K562 (cell line): ENCODE results near the gene HIPK2. TPM values are rescaled to one million over a fixed set of nuclear protein-coding genes. Genes with fewer than 3 reads are reported as not detected.

Source experiments
- ATAC-seq: fragments of 200-7000 bp; cut with Tn5 transposase; 3 replicates; pipeline ENCODE4 v1.9.1; 2020; ENCODE audit warnings: moderate library complexity
- Bru-seq: library from RNA; stranded (reverse); fragments of 400-500 nt; gene quantifications from one replicate; lab custom pipeline; 2021; lab: Mats Ljungman, UMichigan
- BruChase-seq, 2 experiments: library from RNA; stranded (reverse); fragments of 400-500 nt; gene quantifications; one replicate each; lab custom pipeline; 2021; lab: Mats Ljungman, UMichigan
- BruUV-seq: library from RNA; stranded (reverse); fragments of 400-500 nt; replicated peaks from 2 replicates; lab custom pipeline; 2021; lab: Mats Ljungman, UMichigan
- CTCF ChIA-PET: fragments of 300-600 bp; formaldehyde crosslinking; extraction: SDS; loops from one replicate; lab custom pipeline; 2021; ENCODE audit warnings: low intra/inter-chr PET ratio; lab: Yijun Ruan, JAX
- POLR2A ChIA-PET: fragments of 300-600, 350-650 bp; sonication (Branson Sonifier 250); formaldehyde crosslinking; extraction: SDS; loops from one replicate; lab custom pipeline; 2021; ENCODE audit warnings: antibody characterized with exemption, inconsistent platforms; lab: Yijun Ruan, JAX
- DNase-seq, 4 experiments: peaks; one replicate each; pipeline versions ENCODE4 v3.0.0 to v3.0.0-alpha.2; 2011 to 2018; ENCODE audit warnings: low spot score in 3 of 4, mixed read lengths in 3 of 4; ENCODE audit errors: extremely low read depth in 1 of 4
- FAIRE-seq: peaks from 2 replicates; lab custom pipeline; 2011; peaks lifted over from hg19 to GRCh38; lab: Jason Lieb, UNC
- H2AFZ ChIP-seq: 2 replicates; pipeline ENCODE4 v1.6.0; 2011; ENCODE audit warnings: low read depth, low read length, control low read depth, inconsistent platforms
- H3K27ac ChIP-seq: fragments of 200-600 bp; 3 replicates; pipeline ENCODE4 v1.8.0; 2011; ENCODE audit warnings: low read depth, mild to moderate bottlenecking, control low read depth, inconsistent platforms, low read length, moderate library complexity, mixed read lengths; ENCODE audit errors: extremely low read depth
- H3K27me3 ChIP-seq, 2 experiments: fragments of 300-600 bp in 1 of 2; 2 replicates in 1 of 2; 3 replicates in 1 of 2; pipeline versions ENCODE4 v1.6.0 to v1.8.0; 2011; ENCODE audit warnings: inconsistent platforms in 2 of 2, low read length in 2 of 2, mild to moderate bottlenecking in 1 of 2, mixed read lengths in 1 of 2, moderate library complexity in 1 of 2; ENCODE audit not compliant: control insufficient read depth in 2 of 2, insufficient read depth in 2 of 2
- H3K36me3 ChIP-seq: fragments of 300-600 bp; 3 replicates; pipeline ENCODE4 v1.8.0; 2011; ENCODE audit warnings: mild to moderate bottlenecking, low read length, inconsistent platforms; ENCODE audit not compliant: control insufficient read depth, insufficient read depth
- H3K4me1 ChIP-seq, 2 experiments: fragments of 200-600 bp in 1 of 2; replicated peaks in 1 of 2; 2 replicates in 1 of 2; 3 replicates in 1 of 2; pipeline versions ENCODE4 v1.5.1 to v1.8.0; 2011; ENCODE audit warnings: inconsistent platforms in 2 of 2, low read length in 2 of 2, mild to moderate bottlenecking in 1 of 2, mixed read lengths in 1 of 2, moderate library complexity in 1 of 2; ENCODE audit not compliant: control insufficient read depth in 2 of 2, insufficient read depth in 2 of 2
- H3K4me2 ChIP-seq: 2 replicates; pipeline ENCODE4 v1.6.1; 2011; ENCODE audit warnings: low read length, control low read depth, inconsistent platforms, mixed read lengths; ENCODE audit not compliant: insufficient read depth
- H3K4me3 ChIP-seq: fragments of 200-600 bp; sonication (generic), shearing (Covaris generic); 2 replicates; pipeline ENCODE4 v1.5.1; 2016; ENCODE audit warnings: control low read depth, inconsistent platforms
- H3K79me2 ChIP-seq: fragments of 200-600 bp; 3 replicates; pipeline ENCODE4 v1.8.0; 2011; ENCODE audit warnings: low read length, inconsistent platforms; ENCODE audit not compliant: control insufficient read depth, insufficient read depth
- H3K9ac ChIP-seq, 2 experiments: 2 replicates each; pipeline versions ENCODE4 v1.6.0 to v1.6.1; 2011; ENCODE audit warnings: low read depth in 2 of 2, low read length in 2 of 2, control low read depth in 1 of 2, inconsistent platforms in 1 of 2, mild to moderate bottlenecking in 1 of 2, mixed read lengths in 1 of 2; ENCODE audit not compliant: insufficient read depth in 1 of 2
- H3K9me1 ChIP-seq: one replicate; pipeline ENCODE4 v1.6.0; 2011; ENCODE audit warnings: inconsistent platforms, mild to moderate bottlenecking, low read length, moderate library complexity; ENCODE audit not compliant: control insufficient read depth, insufficient read depth
- H3K9me3 ChIP-seq: replicated peaks from 2 replicates; pipeline ENCODE4 v1.5.1; 2011; ENCODE audit warnings: low read depth, low read length, inconsistent platforms; ENCODE audit not compliant: control insufficient read depth, insufficient read depth
- H4K20me1 ChIP-seq: replicated peaks from 2 replicates; pipeline ENCODE4 v1.6.1; 2011; ENCODE audit warnings: low read length, inconsistent platforms, mixed read lengths; ENCODE audit not compliant: control insufficient read depth, insufficient read depth
- CBFB ChIP-seq: sonication (generic); formaldehyde crosslinking; IDR thresholded peaks from 2 replicates; pipeline ENCODE4 v1.4.0; 2020; ENCODE audit warnings: mild to moderate bottlenecking, missing genetic modification reagents
- SMARCC2 ChIP-seq: fragments of 450-650 bp; IDR thresholded peaks from 2 replicates; pipeline ENCODE4 v1.6.1; 2017; ENCODE audit warnings: antibody characterized with exemption, moderate library complexity, mild to moderate bottlenecking, low read depth
- ZNF76 ChIP-seq: fragments of 250-450 bp; sonication (Bioruptor Pico); IDR thresholded peaks from 2 replicates; pipeline ENCODE4 v1.4.0; 2020; ENCODE audit warnings: mild to moderate bottlenecking, moderate library complexity, borderline replicate concordance
- WGBS: fragments of 100-300 bp; shearing (Covaris generic); methylation state at CpG from one replicate; pipeline ENCODE4 v1.1.6; 2016; ENCODE audit warnings: low coverage, mixed read lengths; ENCODE audit not compliant: insufficient coverage; ENCODE audit errors: missing lambda C conversion rate; 5-methylcytosine and 5-hydroxymethylcytosine counted together
- in situ Hi-C: fragments of 300-500 bp; cut with MboI; formaldehyde crosslinking; loops from 4 replicates; pipeline ENCODE4 v1.15.0; 2018; ENCODE audit warnings: inconsistent platforms, mixed read lengths
- intact Hi-C: fragments of 100-400 bp; cut with micrococcal nuclease; formaldehyde crosslinking; loops from 2 replicates; pipeline ENCODE4 v1.14.2; 2022
- long read RNA-seq, 3 experiments: library from polyadenylated mRNA in 2 of 3; library from RNA in 1 of 3; unstranded in 2 of 3; stranded (forward) in 1 of 3; transcript quantifications; one replicate each; pipeline ENCODE4 v2.0.0, GENCODE V29; 2019 to 2022
- polyA minus RNA-seq, 3 experiments: library from RNA; depleted of rRNA, polyadenylated mRNA; stranded (reverse); fragments of >200 nt; gene quantifications; 2 replicates each; pipeline ENCODE4 v1.2.3, GENCODE V29; 2011
- polyA plus RNA-seq, 8 experiments: library from polyadenylated mRNA; depleted of rRNA in 4 of 8; stranded (reverse) in 5 of 8; unstranded in 3 of 8; fragments of >200 nt; fragmentation: Nextera tagmentation in 2 of 8; fragmentation: Illumina TruSeq in 1 of 8; extraction: Ambion mirVana in 2 of 8; extraction: Trizol in 1 of 8; gene quantifications; 2 replicates each; pipeline versions ENCODE4 v1.2.1 to v1.2.3, GENCODE V29; 2011 to 2014; ENCODE audit warnings: inconsistent platforms in 1 of 8, missing spikeins in 1 of 8
- total RNA-seq, 7 experiments: library from RNA; depleted of rRNA in 6 of 7; stranded (reverse); fragments of >200 nt in 6 of 7; fragmentation: Illumina TruSeq in 2 of 7; extraction: Trizol in 2 of 7; gene quantifications; 2 replicates each; pipeline versions ENCODE4 v1.2.1 to v1.2.3, GENCODE V29; 2011 to 2021; ENCODE audit warnings: low replicate concordance in 1 of 7
- TF ChIP-seq, protein P1 (sequence below): sonication (generic); formaldehyde crosslinking; IDR thresholded peaks from 2 replicates; pipeline ENCODE4 v1.8.1; 2023; ENCODE audit warnings: missing genetic modification reagents, mild to moderate bottlenecking, borderline replicate concordance
- TF ChIP-seq, protein P2 (sequence below): sonication (generic); formaldehyde crosslinking; IDR thresholded peaks from 2 replicates; pipeline ENCODE4 v1.8.0; 2022; ENCODE audit warnings: mild to moderate bottlenecking, missing genetic modification reagents

The HIPK2 gene
- total RNA-seq (2011; cell fraction: chromatin; rRNA removed; ENCODE audit: low replicate concordance): 51.9 and 59.2 TPM in 2 replicates
- 15.1 and 17.3 TPM in 2 replicates for total RNA-seq (2011; cell fraction: nucleolus; rRNA removed)
- 16.6 and 21.8 TPM in 2 replicates for total RNA-seq (2011; cell fraction: nucleoplasm; rRNA removed)
- total RNA-seq (2014; rRNA removed): 3.8 and 5.7 TPM in 2 replicates
- total RNA-seq (2014; rRNA removed; fragmentation: Illumina TruSeq; extraction: Trizol): 5.4 and 5.5 TPM in 2 replicates
- 3.9 and 4.4 TPM in 2 replicates for total RNA-seq (2015; rRNA removed; fragmentation: Illumina TruSeq; extraction: Trizol)
- total RNA-seq (2021): 17.5 and 19.8 TPM in 2 replicates
- 8.8 and 10.0 TPM in 2 replicates for polyA plus RNA-seq (2011; rRNA removed)
- polyA plus RNA-seq (2011; cell fraction: cytosol; rRNA removed): 6.5 and 10.7 TPM in 2 replicates
- 15.6 and 30.0 TPM in 2 replicates for polyA plus RNA-seq (2011; cell fraction: nucleus; rRNA removed)
- 4.7 and 7.4 TPM in 2 replicates for polyA plus RNA-seq (2012)
- polyA plus RNA-seq (2014; fragmentation: Illumina TruSeq; extraction: Trizol): 9.9 and 10.1 TPM in 2 replicates
- polyA plus RNA-seq (2014; fragmentation: Nextera tagmentation; extraction: Ambion mirVana): 1 to 10 TPM in 1 of 2 experiments, under 1 TPM in 1; 0.69 to 1.6 TPM
- 5.1 and 5.5 TPM in 2 replicates for polyA plus RNA-seq (2014; rRNA removed)
- polyA minus RNA-seq (2011; rRNA and poly(A)+ RNA removed): 31.9 and 34.7 TPM in 2 replicates
- 25.2 and 25.9 TPM in 2 replicates for polyA minus RNA-seq (2011; cell fraction: cytosol; rRNA and poly(A)+ RNA removed)
- 17.0 and 17.8 TPM in 2 replicates for polyA minus RNA-seq (2011; cell fraction: nucleus; rRNA and poly(A)+ RNA removed)
- Bru-seq, nascent RNA: percentile 72 among the genes with signal in this experiment
- BruChase-seq, experiment 1, labeled RNA remaining after a 2-hour chase: percentile 73 among the genes with signal in this experiment
- percentile 72 among the genes with signal in this experiment for BruChase-seq, experiment 2, labeled RNA remaining after a 6-hour chase
- long read RNA-seq, experiment 1, partial matches to known transcripts: 13 of 135 reads
- long read RNA-seq, experiment 1, other reads (novel, unspliced or antisense): 122 of 135 reads
- long read RNA-seq, experiment 2, partial matches to known transcripts: 1 of 12 reads
- long read RNA-seq, experiment 2, other reads (novel, unspliced or antisense): 11 of 12 reads
- long read RNA-seq, experiment 3, partial matches to known transcripts: 0 of 2 reads
- long read RNA-seq, experiment 3, other reads (novel, unspliced or antisense): 2 of 2 reads

DNA sequence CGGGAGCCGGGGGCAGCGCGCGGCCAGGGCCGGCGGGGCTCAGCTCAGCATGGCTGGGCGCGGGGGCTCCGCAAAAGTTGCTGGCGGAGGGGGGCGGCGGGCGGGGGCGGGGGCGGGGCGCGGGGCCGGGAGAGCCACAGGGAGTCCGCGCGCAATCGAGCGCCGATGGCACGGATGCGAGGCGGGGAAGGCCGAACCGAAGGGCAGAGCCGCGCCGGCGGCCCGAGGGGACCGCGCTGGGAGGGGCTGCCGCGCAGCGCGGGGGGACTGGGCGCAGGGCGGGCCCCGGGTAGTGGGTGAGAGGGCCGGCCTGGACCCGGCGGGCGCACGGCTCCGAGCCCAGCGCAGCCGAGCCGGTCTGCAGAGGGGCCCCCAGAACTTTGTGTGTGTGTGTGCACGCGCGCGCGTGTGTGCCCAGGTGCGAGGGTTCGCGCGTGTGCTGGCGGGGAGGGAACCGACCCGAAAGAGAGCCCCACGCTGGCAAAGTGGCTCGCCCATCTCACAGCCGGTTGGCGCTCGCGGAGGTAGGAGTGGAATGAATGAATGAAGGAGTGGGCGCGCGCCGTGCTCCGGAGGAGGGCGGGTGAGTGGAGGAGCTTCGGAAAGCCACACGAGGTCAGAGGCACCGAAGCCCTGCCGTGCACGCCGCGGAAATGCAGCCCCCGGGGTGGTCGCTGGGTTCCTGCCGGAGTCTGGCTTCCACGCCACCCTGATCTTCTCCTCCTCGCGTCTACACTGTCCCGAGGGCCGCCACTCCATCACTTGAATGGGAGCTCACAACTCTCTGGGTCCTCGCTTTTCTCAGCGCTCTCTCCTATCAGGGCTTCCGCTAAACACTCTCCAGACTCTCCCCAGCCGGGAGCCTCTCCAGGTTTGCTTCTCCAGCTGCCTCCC lies at the start of gene HIPK2:
Gene HIPK2, minus strand, starts transcription at position 51 of the 894 bp plus-strand sequence. CDS start 375 bp downstream, outside the sequence.
- Histone ChIP-seq H2AFZ (peak within 1 kb of the TSS; percentile 93), H3K36me3 (no peaks in the 10 kb centered on the region), H3K4me3 (peak within 1 kb of the TSS; percentile 70), H3K27ac (peak within 1 kb of the TSS; percentile 62), H3K9me1 (no peaks in the 10 kb centered on the region), H3K9ac (peak within 1 kb of the TSS; percentile 70 to 93), H3K27me3 (peaks cover 6 to 30% of the 10 kb centered on the region in 2 experiments; a peak in 4 of 5 replicates), H3K9me3 (no peaks in the 10 kb centered on the region), H3K4me1 (peaks cover 14 to 15% of the 10 kb centered on the region in 2 experiments; a peak in 4 of 5 replicates), H4K20me1 (no peaks in the 10 kb centered on the region), H3K4me2 (peak within 1 kb of the TSS; percentile 90), H3K79me2 (peaks cover 28% of the 10 kb centered on the region)
- ATAC-seq (peak; percentile 87), DNase-seq (peak; percentile 90 to 99 (median 96)), FAIRE-seq (no peak)
- ChIA-PET CTCF (no interaction called here), POLR2A (interaction anchor here (0.5 to 1.8 kb wide), 12 partner anchors 8 to 211 kb away, joined by 3 to 7 read pairs (median 4); no protein-coding TSS in a partner anchor)
- WGBS: 1% methylated on average over 90 of the region's 96 CpGs
- BruUV-seq: TSS peak; percentile 78
- intact Hi-C loops: loop anchor here (2.0 to 10.0 kb wide), 6 partner anchors 109 to 547 kb away; no protein-coding TSS in a partner anchor
- in situ Hi-C loops: no loop called here
- TF ChIP-seq, protein P1, sequence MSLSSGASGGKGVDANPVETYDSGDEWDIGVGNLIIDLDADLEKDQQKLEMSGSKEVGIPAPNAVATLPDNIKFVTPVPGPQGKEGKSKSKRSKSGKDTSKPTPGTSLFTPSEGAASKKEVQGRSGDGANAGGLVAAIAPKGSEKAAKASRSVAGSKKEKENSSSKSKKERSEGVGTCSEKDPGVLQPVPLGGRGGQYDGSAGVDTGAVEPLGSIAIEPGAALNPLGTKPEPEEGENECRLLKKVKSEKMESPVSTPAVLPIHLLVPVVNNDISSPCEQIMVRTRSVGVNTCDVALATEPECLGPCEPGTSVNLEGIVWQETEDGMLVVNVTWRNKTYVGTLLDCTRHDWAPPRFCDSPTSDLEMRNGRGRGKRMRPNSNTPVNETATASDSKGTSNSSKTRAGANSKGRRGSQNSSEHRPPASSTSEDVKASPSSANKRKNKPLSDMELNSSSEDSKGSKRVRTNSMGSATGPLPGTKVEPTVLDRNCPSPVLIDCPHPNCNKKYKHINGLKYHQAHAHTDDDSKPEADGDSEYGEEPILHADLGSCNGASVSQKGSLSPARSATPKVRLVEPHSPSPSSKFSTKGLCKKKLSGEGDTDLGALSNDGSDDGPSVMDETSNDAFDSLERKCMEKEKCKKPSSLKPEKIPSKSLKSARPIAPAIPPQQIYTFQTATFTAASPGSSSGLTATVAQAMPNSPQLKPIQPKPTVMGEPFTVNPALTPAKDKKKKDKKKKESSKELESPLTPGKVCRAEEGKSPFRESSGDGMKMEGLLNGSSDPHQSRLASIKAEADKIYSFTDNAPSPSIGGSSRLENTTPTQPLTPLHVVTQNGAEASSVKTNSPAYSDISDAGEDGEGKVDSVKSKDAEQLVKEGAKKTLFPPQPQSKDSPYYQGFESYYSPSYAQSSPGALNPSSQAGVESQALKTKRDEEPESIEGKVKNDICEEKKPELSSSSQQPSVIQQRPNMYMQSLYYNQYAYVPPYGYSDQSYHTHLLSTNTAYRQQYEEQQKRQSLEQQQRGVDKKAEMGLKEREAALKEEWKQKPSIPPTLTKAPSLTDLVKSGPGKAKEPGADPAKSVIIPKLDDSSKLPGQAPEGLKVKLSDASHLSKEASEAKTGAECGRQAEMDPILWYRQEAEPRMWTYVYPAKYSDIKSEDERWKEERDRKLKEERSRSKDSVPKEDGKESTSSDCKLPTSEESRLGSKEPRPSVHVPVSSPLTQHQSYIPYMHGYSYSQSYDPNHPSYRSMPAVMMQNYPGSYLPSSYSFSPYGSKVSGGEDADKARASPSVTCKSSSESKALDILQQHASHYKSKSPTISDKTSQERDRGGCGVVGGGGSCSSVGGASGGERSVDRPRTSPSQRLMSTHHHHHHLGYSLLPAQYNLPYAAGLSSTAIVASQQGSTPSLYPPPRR (CRISPR knock-in tag): peak; percentile 54; the same call in 1 of the 2 replicates
- TF ChIP-seq ZNF76 (0 out of 2 replicates have a peak, but pooled peaks have one; percentile 74), CBFB (CRISPR knock-in tag) (no peak), SMARCC2 (no peak)
- TF ChIP-seq, protein P2, sequence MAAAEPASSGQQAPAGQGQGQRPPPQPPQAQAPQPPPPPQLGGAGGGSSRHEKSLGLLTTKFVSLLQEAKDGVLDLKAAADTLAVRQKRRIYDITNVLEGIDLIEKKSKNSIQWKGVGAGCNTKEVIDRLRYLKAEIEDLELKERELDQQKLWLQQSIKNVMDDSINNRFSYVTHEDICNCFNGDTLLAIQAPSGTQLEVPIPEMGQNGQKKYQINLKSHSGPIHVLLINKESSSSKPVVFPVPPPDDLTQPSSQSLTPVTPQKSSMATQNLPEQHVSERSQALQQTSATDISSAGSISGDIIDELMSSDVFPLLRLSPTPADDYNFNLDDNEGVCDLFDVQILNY (CRISPR knock-in tag): peak; percentile 82
